Activated T-helper 9 cell treated with anti-CD3 and anti-CD28 coated beads, Interleukin-2, amount 50 U/mL, for 16 hours (primary cell): Measurements from ENCODE around the gene MLYCD.

ENCODE experiments used
- DNase-seq: peaks from one replicate; pipeline ENCODE4 v3.0.0-alpha.2; 2020; ENCODE audit warnings: low read depth

Gene MLYCD

GRCh38 chr16:83970430-83970815, 71.5 kb downstream of the MLYCD start:
- DNase-seq, result no peak

- DNase-seq, result no peak
These were observed 72.5 kb downstream of the MLYCD start for GRCh38 chr16:83971165-83972130.

GRCh38 chr16:83972256-83973008, 73.5 kb downstream of the MLYCD start:
- no peak for DNase-seq

DNA sequence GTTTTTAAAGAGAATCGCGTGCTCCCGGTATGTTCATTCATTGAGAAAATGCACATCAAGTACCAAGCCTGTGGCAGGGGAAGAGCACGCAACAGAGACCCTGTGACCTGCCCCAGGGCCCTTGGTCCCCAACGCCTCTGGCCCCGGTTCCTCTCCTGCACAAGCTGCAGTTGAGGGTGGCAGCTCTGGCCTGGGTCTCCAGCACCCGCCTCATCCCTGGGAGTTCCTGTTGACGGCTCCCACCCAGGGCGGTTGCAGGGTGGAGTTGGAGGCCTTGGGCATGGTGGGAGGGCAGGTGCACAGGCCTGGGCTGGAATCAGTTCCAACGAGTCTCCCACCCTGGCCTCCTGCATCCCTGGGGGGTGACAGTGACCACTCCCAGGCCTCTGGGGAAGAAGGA, 74.2 kb downstream of the MLYCD start:
- no peak for DNase-seq

DNA sequence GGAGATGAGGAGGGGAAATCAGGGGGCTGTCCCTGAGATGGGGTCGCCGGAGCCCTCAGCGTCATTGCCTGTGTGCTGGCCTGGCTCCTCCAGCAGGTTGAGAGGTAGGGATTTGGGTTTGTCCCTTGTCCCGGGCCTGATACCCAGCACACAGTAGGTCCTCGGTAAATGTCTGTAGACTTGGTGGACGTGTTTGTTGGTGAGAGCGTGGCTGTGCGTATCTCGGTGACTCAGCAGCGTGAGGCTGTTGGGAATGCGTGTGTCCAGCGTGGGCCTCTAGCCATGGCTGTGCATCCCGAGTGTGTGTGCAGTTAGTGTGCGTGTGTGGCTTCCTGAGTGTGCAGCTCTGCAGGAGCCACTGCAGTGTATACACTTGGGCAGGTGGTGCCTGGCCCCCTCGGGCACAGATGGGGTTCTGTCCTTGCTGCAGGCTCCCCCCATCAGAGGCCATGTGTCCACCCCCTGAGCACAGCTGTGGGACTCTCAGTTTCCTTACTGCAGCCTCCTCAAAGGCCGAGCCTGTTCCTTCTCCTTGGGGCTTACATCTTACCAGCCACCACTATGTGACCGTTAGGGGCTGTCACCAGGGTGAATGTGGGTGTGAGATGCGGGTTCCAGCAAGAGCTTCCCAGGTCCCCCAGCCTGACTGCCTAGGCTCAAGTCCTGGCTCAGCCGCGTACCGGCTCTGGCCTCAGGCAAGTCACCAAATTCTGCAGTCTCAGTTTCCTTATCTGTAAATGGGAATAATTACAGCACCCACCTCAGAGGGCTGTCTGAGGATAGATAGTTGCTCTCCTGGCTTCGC, 74.9 kb downstream of the MLYCD start:
- DNase-seq, result no peak

DNA sequence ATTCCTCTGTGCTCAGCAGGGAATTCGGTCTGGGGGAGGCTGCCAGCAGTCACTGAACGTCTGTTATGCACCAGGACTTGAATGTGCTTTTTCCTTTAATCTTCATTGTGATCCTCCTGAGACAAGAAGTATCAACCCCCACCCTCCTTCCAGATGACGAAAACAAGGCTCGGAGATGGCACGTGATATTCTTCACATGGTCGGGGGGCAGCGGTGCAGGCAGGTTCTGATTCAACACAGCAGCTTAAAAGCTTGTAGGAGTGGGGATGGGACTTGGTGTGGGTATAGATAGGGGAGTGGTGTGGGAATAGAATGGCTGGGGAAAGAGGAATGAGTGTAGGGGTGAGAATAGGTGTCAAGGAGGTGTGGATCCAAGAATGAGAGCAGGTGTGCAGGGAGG, 75.6 kb downstream of the MLYCD start:
- DNase-seq, result no peak

- no peak for DNase-seq
These were observed 76.8 kb downstream of the MLYCD start for GRCh38 chr16:83975590-83976260.
